Lower lobe of right lung (tissue), 2 donors: ENCODE measurements around the gene COQ8A. TPM values are rescaled to one million over a fixed set of nuclear protein-coding genes. Genes with fewer than 3 reads are reported as not detected.

Source experiments
- ATAC-seq, 2 donors: fragments of 200-7000 bp; cut with Tn5 transposase; one replicate each; pipeline ENCODE4 v1.9.1; 2020 to 2022; ENCODE audit warnings: mild to moderate bottlenecking in 2 of 2, moderate library complexity in 2 of 2
- DNase-seq: peaks from one replicate; pipeline ENCODE4 v3.0.0-alpha.2; 2020
- H3K27ac ChIP-seq: fragments of 200-600 bp; one replicate; pipeline ENCODE4 v1.8.0; 2022
- H3K27me3 ChIP-seq: fragments of 200-600 bp; one replicate; pipeline ENCODE4 v1.8.0; 2022; ENCODE audit warnings: low read depth
- H3K36me3 ChIP-seq: fragments of 200-600 bp; one replicate; pipeline ENCODE4 v1.8.0; 2022; ENCODE audit warnings: mild to moderate bottlenecking
- H3K4me1 ChIP-seq: fragments of 200-600 bp; one replicate; pipeline ENCODE4 v1.8.0; 2022
- H3K4me3 ChIP-seq: fragments of 200-600 bp; one replicate; pipeline ENCODE4 v1.8.0; 2022; ENCODE audit warnings: mild to moderate bottlenecking
- H3K9me3 ChIP-seq: fragments of 200-600 bp; one replicate; pipeline ENCODE4 v1.8.0; 2022
- CTCF ChIP-seq: fragments of 200-600 bp; IDR thresholded peaks from one replicate; pipeline ENCODE4 v1.8.0; 2022; ENCODE audit warnings: antibody characterized with exemption, mild to moderate bottlenecking
- intact Hi-C: fragments of 100-400 bp; cut with DNase I; formaldehyde crosslinking; loops from one replicate; pipeline ENCODE4 v1.11.0; 2022
- total RNA-seq: library from RNA; stranded (reverse); fragmentation: NEBNext Ultra II Directional; extraction: Animal tissue kit (Norgen Biotek cat#: 25700); gene quantifications from one replicate; pipeline ENCODE4 v1.2.1, GENCODE V29; 2021
- donor health status: DM: no; HTN: yes; CAD: no; lungs with severe emphysema.

Gene COQ8A
- total RNA-seq, 1 donor from 2014 or later = 45.0 TPM

DNA sequence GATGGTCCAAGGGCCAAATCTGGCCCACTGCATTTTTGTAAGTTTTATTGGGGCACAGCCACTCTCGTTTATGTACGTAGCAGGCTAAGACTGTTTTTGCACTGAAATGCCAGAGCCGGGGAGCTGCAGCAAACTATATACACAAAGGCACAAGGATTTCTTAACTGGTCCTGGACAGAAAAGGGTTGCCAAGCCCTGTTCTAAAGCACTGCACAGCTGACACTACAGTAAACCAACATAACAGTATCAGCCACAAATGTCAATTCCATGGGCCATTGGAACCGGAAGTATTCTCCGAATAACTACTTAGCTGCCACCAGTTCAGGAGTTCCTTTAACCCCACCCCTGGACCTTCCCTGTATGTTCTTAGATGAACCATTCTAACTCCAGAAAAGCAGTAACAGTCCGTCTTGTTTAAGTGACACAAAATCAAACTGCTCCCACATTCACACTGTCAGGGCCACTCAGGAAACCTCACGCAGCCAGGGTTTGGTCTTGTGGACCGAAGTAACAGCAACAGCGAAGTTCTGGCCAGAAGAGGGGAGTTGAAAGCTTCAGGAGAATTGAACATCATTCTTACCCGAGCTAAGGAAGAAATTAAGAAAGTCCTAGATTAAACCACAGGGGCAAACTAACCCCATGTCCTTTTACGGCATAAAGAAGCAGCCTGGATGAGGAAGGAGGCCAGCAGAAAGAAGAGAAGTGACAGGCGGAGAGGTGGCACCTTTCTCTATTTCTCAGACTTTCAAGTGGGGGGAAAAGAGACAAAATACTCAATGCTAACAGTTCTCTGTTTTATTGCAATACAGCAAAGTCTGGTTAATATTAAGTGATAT is 49.2 kb downstream of the COQ8A start:
- DNase-seq (no peak), ATAC-seq (peak in 1 of 2 donors; percentile 10)
- TF ChIP-seq CTCF = no peak
- peak overlapping the region; percentile 47 for H3K27ac ChIP-seq
- H3K4me1 ChIP-seq = peaks cover 40% of the 10 kb centered on the region
- no peaks in the 10 kb centered on the region for H3K9me3 ChIP-seq
- no peaks in the 10 kb centered on the region for H3K27me3 ChIP-seq
- intact Hi-C loops = no loop called here
- H3K36me3 ChIP-seq = peaks cover 50% of the 10 kb centered on the region
- H3K4me3 ChIP-seq = no peak overlapping the region

DNA sequence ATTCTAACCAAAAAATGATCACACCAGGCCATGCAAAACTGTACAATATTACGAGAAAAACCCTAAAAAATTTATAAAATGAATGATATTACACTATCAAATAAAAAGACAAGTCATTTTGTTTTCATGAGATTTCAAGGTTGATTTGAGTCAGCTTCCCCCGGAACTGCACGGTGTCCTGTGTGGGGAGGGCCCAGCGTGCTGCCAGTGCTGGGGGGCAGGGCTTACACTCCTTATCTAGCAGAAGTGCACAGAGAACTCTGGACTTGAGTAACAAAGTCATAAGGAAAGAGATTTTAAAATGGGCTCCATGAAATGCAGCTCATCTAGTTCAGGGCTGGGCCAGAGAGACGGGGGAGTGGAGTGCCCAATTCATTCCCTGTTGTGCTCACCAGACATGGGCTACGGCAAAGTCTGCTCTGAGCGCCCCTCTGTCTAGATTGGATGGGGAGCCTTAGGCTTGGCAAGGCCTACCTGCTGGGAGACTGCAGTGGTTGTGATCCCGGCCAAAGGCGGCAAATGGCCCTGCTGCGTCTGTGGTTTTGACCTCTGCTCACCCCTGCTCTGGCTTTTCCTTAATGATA is 50.1 kb downstream of the COQ8A start:
- H3K27ac ChIP-seq = no peak overlapping the region
- no peaks in the 10 kb centered on the region for H3K9me3 ChIP-seq
- peaks cover 50% of the 10 kb centered on the region for H3K36me3 ChIP-seq
- intact Hi-C loops = no loop called here
- no peak for TF ChIP-seq CTCF
- H3K27me3 ChIP-seq = no peaks in the 10 kb centered on the region
- no peak overlapping the region for H3K4me3 ChIP-seq
- DNase-seq (no peak), ATAC-seq (peak; percentile 38 to 52)
- H3K4me1 ChIP-seq = peaks cover 40% of the 10 kb centered on the region

GRCh38 chr1:226991920-226992319 is 51.8 kb downstream of the COQ8A start:
- DNase-seq = no peak
- TF ChIP-seq CTCF = no peak
- intact Hi-C loops = no loop called here
- no peak overlapping the region for H3K27ac ChIP-seq
- H3K9me3 ChIP-seq = no peaks in the 10 kb centered on the region
- H3K27me3 ChIP-seq = no peaks in the 10 kb centered on the region
- peaks cover 37% of the 10 kb centered on the region for H3K4me1 ChIP-seq
- no peak overlapping the region for H3K4me3 ChIP-seq
- H3K36me3 ChIP-seq = peaks cover 36% of the 10 kb centered on the region
- ATAC-seq = no peak

- no peaks in the 10 kb centered on the region for H3K9me3 ChIP-seq
- no peak overlapping the region for H3K4me3 ChIP-seq
- no peaks in the 10 kb centered on the region for H3K27me3 ChIP-seq
- H3K27ac ChIP-seq = no peak overlapping the region
- no peak for TF ChIP-seq CTCF
- intact Hi-C loops = no loop called here
- peaks cover 26% of the 10 kb centered on the region for H3K36me3 ChIP-seq
- DNase-seq = no peak
- ATAC-seq = no peak
- H3K4me1 ChIP-seq = peaks cover 16% of the 10 kb centered on the region
Observed at GRCh38 chr1:226993814-226994585, 53.9 kb downstream of the COQ8A start.

DNA sequence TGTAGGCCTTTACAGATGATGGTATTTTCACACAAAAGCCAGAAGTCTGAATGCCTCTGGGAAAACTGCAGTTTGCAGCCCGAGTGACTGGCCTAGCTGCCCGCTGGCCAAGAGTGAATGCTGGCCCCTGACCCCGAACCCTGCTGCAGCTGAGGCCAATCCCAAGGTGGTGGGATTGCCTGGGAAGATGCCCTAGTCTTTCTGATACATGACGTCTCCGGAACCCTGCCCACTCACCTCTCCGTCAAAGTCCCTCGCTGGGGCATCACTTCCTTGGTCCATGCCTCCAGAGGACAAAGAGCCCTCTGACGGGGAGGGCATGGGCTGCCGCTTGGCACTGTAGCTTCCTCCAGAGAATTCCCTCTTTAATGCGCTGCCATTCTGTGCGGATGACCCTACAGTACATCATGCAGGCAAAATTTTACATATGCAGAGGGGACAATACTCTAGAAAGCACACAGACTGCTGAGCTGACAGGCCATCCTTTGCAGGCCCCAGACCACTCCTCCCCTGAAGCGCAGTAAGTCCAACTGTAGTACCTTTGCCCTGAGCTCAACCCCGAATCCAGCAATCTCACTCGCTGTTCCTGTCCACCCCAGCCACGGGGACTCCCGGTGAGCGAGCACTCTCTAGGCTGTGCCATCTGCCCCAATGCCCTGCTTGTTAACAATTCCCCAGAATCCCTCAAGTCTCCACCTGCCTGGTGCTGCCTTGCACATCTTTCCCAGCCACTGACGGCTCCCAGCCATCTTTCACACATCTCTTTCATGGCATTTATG is 54.7 kb downstream of the COQ8A start:
- DNase-seq = no peak
- no peaks in the 10 kb centered on the region for H3K27me3 ChIP-seq
- TF ChIP-seq CTCF = no peak
- H3K9me3 ChIP-seq = no peaks in the 10 kb centered on the region
- peaks cover 9% of the 10 kb centered on the region for H3K4me1 ChIP-seq
- H3K4me3 ChIP-seq = no peak overlapping the region
- ATAC-seq = no peak
- H3K36me3 ChIP-seq = peaks cover 26% of the 10 kb centered on the region
- intact Hi-C loops = no loop called here
- H3K27ac ChIP-seq = no peak overlapping the region
